Endothelial cell of umbilical vein (primary cell): ENCODE results near the gene BACH2.

Source experiments
- MYC ChIP-seq: IDR thresholded peaks from one replicate; pipeline ENCODE4 v1.6.1; 2011; ENCODE audit warnings: mild to moderate bottlenecking, low read depth, low read length
- POLR2A ChIP-seq: IDR thresholded peaks from 2 replicates; pipeline ENCODE4 v1.6.1; 2012; ENCODE audit warnings: low read depth, mild to moderate bottlenecking, control low read depth, low read length
- POLR2AphosphoS5 ChIP-seq: IDR thresholded peaks from 2 replicates; pipeline ENCODE4 v1.6.1; 2012; ENCODE audit warnings: low read depth, mild to moderate bottlenecking, control low read depth, low read length, moderate library complexity; ENCODE audit not compliant: insufficient read depth
- TF ChIP-seq, protein P1 (sequence below), 2 donors: IDR thresholded peaks; 1 replicate in 1 of 2; 2 replicates in 1 of 2; pipeline ENCODE4 v1.5.1; 2011; ENCODE audit warnings: low read length in 2 of 2, mild to moderate bottlenecking in 2 of 2, moderate library complexity in 2 of 2, control low read depth in 1 of 2, inconsistent platforms in 1 of 2, low read depth in 1 of 2; ENCODE audit not compliant: insufficient read depth in 1 of 2; ENCODE audit errors: extremely low read depth in 1 of 2
- TF ChIP-seq, protein P2 (sequence below): IDR thresholded peaks from 2 replicates; pipeline ENCODE4 v1.6.1; 2011; ENCODE audit not compliant: insufficient read depth, insufficient read length

DNA sequence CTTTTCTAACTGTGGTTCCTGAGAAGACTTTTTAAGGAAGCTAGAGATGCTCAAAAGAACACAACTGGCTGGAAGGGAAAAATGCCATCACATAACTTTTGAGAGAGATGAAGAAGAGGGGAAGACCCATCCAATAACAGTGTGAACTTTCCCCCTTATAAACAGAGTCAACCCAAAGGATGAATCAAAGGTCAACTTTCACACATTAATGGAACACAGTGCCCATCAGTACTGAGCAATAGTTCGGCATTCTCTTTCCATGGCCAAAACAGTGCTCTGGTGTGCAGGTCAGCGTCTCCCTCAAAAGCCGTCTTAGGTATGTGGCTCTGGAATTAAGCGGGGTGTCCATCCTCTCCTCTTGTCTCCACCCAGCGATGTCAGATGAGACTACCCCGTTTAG lies 272.0 kb downstream of the BACH2 start:
- TF ChIP-seq, protein P1, sequence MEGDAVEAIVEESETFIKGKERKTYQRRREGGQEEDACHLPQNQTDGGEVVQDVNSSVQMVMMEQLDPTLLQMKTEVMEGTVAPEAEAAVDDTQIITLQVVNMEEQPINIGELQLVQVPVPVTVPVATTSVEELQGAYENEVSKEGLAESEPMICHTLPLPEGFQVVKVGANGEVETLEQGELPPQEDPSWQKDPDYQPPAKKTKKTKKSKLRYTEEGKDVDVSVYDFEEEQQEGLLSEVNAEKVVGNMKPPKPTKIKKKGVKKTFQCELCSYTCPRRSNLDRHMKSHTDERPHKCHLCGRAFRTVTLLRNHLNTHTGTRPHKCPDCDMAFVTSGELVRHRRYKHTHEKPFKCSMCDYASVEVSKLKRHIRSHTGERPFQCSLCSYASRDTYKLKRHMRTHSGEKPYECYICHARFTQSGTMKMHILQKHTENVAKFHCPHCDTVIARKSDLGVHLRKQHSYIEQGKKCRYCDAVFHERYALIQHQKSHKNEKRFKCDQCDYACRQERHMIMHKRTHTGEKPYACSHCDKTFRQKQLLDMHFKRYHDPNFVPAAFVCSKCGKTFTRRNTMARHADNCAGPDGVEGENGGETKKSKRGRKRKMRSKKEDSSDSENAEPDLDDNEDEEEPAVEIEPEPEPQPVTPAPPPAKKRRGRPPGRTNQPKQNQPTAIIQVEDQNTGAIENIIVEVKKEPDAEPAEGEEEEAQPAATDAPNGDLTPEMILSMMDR (IDR thresholded peaks at IDR 0.05; ENCODE audit: extremely low read depth in 1 of 2, insufficient read depth in 1 of 2, low read depth in 1 of 2, low read length in 2 of 2), result no peak
- TF ChIP-seq POLR2A, result no peak
- no peak for TF ChIP-seq POLR2AphosphoS5
- no peak for TF ChIP-seq MYC
- TF ChIP-seq, protein P2, sequence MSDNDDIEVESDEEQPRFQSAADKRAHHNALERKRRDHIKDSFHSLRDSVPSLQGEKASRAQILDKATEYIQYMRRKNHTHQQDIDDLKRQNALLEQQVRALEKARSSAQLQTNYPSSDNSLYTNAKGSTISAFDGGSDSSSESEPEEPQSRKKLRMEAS, result no peak
